ENCODE measurements around the gene PRKAR2A.

Gene PRKAR2A

DNA sequence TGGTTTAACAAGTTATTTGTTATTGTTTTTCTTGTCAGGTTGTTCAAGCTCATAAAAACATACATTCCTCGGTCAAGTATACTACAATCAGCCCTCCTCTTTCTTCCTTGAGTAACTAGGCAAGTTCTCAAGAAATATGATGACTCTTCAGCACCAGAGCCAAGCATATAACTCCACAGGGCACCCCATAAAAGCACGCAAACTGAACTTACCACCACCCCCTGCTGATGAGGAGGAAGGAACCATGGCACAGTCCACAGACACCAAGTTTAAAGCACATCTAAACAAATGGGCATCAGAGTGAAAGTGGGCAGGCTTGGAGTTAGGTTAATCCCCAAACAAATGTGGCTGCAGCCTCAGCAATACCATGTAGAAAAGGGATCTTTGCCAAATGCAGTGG, 135.9 kb downstream of the PRKAR2A start:
- Histone ChIP-seq H3K27me3 (ENCODE audit: insufficient read depth, low read length, poor library complexity, severe bottlenecking) (no peaks in the 10 kb centered on the region), H3K4me2 (ENCODE audit: low read depth, low read length, poor library complexity, severe bottlenecking) (peak overlapping the region; percentile 80), H3K9me2 (replicated peaks; ENCODE audit: low read depth, low read length) (no peaks in the 10 kb centered on the region), H3K4me1 (ENCODE audit: insufficient read depth, low read length, poor library complexity, severe bottlenecking) (peaks cover 49% of the 10 kb centered on the region), H3K9me3 (ENCODE audit: insufficient read depth, low read depth, low read length) (no peaks in the 10 kb centered on the region), H3F3A (ENCODE audit: low read depth) (no peaks in the 10 kb centered on the region), H3K4me3 (ENCODE audit: low read length, poor library complexity, severe bottlenecking) (peak overlapping the region; percentile 44), H3K79me2 (ENCODE audit: insufficient read depth, low read length) (peaks cover 100% of the 10 kb centered on the region), H4K20me1 (ENCODE audit: insufficient read depth, low read length, poor library complexity, severe bottlenecking) (peaks cover 90% of the 10 kb centered on the region), H3K36me3 (ENCODE audit: insufficient read depth, low read length) (peaks cover 22% of the 10 kb centered on the region; the same call in 1 of the 2 replicates), H3K9ac (ENCODE audit: low read depth, low read length, poor library complexity, severe bottlenecking) (peak overlapping the region; percentile 5), H2AFZ (ENCODE audit: low read length) (no peak overlapping the region)
- TF ChIP-seq EZH2phosphoT487 (IDR thresholded peaks at IDR 0.05; ENCODE audit: borderline replicate concordance): no peak
- TF ChIP-seq, protein P1, sequence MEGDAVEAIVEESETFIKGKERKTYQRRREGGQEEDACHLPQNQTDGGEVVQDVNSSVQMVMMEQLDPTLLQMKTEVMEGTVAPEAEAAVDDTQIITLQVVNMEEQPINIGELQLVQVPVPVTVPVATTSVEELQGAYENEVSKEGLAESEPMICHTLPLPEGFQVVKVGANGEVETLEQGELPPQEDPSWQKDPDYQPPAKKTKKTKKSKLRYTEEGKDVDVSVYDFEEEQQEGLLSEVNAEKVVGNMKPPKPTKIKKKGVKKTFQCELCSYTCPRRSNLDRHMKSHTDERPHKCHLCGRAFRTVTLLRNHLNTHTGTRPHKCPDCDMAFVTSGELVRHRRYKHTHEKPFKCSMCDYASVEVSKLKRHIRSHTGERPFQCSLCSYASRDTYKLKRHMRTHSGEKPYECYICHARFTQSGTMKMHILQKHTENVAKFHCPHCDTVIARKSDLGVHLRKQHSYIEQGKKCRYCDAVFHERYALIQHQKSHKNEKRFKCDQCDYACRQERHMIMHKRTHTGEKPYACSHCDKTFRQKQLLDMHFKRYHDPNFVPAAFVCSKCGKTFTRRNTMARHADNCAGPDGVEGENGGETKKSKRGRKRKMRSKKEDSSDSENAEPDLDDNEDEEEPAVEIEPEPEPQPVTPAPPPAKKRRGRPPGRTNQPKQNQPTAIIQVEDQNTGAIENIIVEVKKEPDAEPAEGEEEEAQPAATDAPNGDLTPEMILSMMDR (conservative IDR thresholded peaks at IDR 0.05; ENCODE audit: low read length): no peak

DNA sequence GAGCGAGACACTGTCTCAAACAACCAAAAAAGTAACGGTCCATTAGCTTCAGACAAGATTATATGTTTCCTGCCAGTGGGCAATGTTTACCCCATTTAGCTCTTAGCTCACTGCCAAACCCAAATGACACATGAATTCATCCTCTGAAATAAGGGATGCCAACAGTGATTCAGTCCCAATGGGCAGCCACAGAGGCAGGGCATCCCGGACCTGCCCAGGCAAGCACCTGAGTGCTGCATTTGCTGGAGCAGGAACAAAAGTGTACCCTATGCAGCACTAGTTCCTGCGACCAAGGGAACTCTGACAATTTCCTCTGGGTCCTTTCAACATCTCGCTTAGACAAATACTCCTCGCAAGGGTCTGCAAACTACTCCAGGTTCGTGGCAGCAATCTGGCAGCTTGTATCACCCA, 138.6 kb downstream of the PRKAR2A start:
- Histone ChIP-seq H3K9me3 (ENCODE audit: insufficient read depth, low read depth, low read length) (no peaks in the 10 kb centered on the region), H3K9me2 (replicated peaks; ENCODE audit: low read depth, low read length) (no peaks in the 10 kb centered on the region), H3K36me3 (ENCODE audit: insufficient read depth, low read length) (peaks cover 27% of the 10 kb centered on the region; the same call in 1 of the 2 replicates), H3K4me3 (ENCODE audit: low read length, poor library complexity, severe bottlenecking) (peak overlapping the region; percentile 31), H2AFZ (ENCODE audit: low read length) (no peak overlapping the region), H3K79me2 (ENCODE audit: insufficient read depth, low read length) (peaks cover 99% of the 10 kb centered on the region), H4K20me1 (ENCODE audit: insufficient read depth, low read length, poor library complexity, severe bottlenecking) (peaks cover 91% of the 10 kb centered on the region), H3K4me2 (ENCODE audit: low read depth, low read length, poor library complexity, severe bottlenecking) (peak overlapping the region; percentile 67), H3K27me3 (ENCODE audit: insufficient read depth, low read length, poor library complexity, severe bottlenecking) (no peaks in the 10 kb centered on the region), H3K4me1 (ENCODE audit: insufficient read depth, low read length, poor library complexity, severe bottlenecking) (peaks cover 32% of the 10 kb centered on the region), H3K9ac (ENCODE audit: low read depth, low read length, poor library complexity, severe bottlenecking) (peak overlapping the region; percentile 37), H3F3A (ENCODE audit: low read depth) (no peaks in the 10 kb centered on the region)
- TF ChIP-seq, protein P1 (conservative IDR thresholded peaks at IDR 0.05; ENCODE audit: low read length): no peak

DNA sequence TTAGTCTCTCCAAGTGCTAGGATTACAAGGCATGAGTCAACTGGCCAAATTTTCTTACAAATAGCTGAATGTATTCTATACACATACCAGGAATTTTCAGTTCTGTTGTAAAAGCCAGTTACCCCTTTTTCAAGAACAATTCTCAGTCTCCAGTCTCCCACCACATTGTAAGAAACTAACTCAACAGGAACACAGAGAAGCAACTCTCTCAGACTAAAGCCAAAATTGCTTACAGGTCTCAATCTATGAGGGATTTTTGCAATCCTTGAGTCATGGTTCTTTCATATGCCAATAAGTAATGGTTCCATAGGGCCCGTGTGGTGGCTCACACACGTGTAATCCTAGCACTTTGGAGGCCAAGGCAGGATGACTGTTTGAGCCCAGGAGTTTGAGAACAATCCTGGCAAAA, 139.2 kb downstream of the PRKAR2A start:
- Histone ChIP-seq H4K20me1 (ENCODE audit: insufficient read depth, low read length, poor library complexity, severe bottlenecking) (peaks cover 91% of the 10 kb centered on the region), H3K9ac (ENCODE audit: low read depth, low read length, poor library complexity, severe bottlenecking) (peak overlapping the region; percentile 37), H3F3A (ENCODE audit: low read depth) (no peaks in the 10 kb centered on the region), H3K4me2 (ENCODE audit: low read depth, low read length, poor library complexity, severe bottlenecking) (peak overlapping the region; percentile 67), H3K9me3 (ENCODE audit: insufficient read depth, low read depth, low read length) (no peaks in the 10 kb centered on the region), H3K4me3 (ENCODE audit: low read length, poor library complexity, severe bottlenecking) (no peak overlapping the region), H2AFZ (ENCODE audit: low read length) (no peak overlapping the region), H3K79me2 (ENCODE audit: insufficient read depth, low read length) (peaks cover 99% of the 10 kb centered on the region), H3K27me3 (ENCODE audit: insufficient read depth, low read length, poor library complexity, severe bottlenecking) (no peaks in the 10 kb centered on the region), H3K9me2 (replicated peaks; ENCODE audit: low read depth, low read length) (no peaks in the 10 kb centered on the region), H3K36me3 (ENCODE audit: insufficient read depth, low read length) (peaks cover 27% of the 10 kb centered on the region; the same call in 1 of the 2 replicates), H3K4me1 (ENCODE audit: insufficient read depth, low read length, poor library complexity, severe bottlenecking) (peaks cover 31% of the 10 kb centered on the region)
- no peak for TF ChIP-seq EZH2phosphoT487 (IDR thresholded peaks at IDR 0.05; ENCODE audit: borderline replicate concordance)
- TF ChIP-seq, protein P1 (conservative IDR thresholded peaks at IDR 0.05; ENCODE audit: low read length): no peak
